ENCODE measurements around the gene ATP1B1. TPM values are rescaled to one million over a fixed set of nuclear protein-coding genes. Genes with fewer than 3 reads are reported as not detected.
"Not testable (repeated sequence)": the region's sequence is repeated elsewhere in the genome, so short reads cannot be mapped to it uniquely, and the experiment has no call there.

Gene ATP1B1
- total RNA-seq, 1 donor from 2014 or later = 77.3 TPM

DNA sequence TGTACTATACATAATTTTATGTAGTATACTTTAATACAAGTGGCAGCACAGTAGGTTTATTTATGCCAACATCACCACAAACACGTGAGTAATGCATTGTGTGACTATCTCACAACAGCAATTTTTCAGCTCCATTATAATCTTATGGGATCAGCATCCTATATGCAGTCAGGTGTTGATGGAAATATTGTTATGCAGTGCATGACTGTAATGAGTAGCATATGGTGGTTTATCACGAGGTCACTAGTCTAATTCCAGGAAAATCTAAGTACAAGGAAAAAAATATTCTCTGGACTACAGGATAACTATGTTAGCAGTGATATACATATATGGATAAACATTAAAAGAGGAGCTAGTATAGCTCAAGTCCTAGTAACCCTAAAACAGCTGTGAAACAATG lies 69.0 kb downstream of the ATP1B1 start:
- TF ChIP-seq, protein P1, sequence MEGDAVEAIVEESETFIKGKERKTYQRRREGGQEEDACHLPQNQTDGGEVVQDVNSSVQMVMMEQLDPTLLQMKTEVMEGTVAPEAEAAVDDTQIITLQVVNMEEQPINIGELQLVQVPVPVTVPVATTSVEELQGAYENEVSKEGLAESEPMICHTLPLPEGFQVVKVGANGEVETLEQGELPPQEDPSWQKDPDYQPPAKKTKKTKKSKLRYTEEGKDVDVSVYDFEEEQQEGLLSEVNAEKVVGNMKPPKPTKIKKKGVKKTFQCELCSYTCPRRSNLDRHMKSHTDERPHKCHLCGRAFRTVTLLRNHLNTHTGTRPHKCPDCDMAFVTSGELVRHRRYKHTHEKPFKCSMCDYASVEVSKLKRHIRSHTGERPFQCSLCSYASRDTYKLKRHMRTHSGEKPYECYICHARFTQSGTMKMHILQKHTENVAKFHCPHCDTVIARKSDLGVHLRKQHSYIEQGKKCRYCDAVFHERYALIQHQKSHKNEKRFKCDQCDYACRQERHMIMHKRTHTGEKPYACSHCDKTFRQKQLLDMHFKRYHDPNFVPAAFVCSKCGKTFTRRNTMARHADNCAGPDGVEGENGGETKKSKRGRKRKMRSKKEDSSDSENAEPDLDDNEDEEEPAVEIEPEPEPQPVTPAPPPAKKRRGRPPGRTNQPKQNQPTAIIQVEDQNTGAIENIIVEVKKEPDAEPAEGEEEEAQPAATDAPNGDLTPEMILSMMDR (IDR thresholded peaks at IDR 0.05; ENCODE audit: insufficient read depth, low read length, poor library complexity, severe bottlenecking) = no peak
- no peak for DNase-seq (ENCODE audit: low read depth)
- Histone ChIP-seq H3K27me3 (ENCODE audit: control insufficient read depth, insufficient read depth, low read length) (no peaks in the 10 kb centered on the region), H3K4me3 (ENCODE audit: low read depth, low read length) (no peak overlapping the region), H3K36me3 (ENCODE audit: control insufficient read depth, insufficient read depth, low read length) (no peaks in the 10 kb centered on the region)

GRCh38 chr1:169179431-169179830 lies 72.9 kb downstream of the ATP1B1 start:
- not testable (repeated sequence) for DNase-seq (ENCODE audit: low read depth); H3K4me3 ChIP-seq (ENCODE audit: low read depth, low read length); H3K36me3 ChIP-seq (ENCODE audit: control insufficient read depth, insufficient read depth, low read length); H3K27me3 ChIP-seq (ENCODE audit: control insufficient read depth, insufficient read depth, low read length)

- H3K36me3 ChIP-seq (ENCODE audit: control insufficient read depth, insufficient read depth, low read length) = no peaks in the 10 kb centered on the region
- no peaks in the 10 kb centered on the region for H3K27me3 ChIP-seq (ENCODE audit: control insufficient read depth, insufficient read depth, low read length)
- DNase-seq (ENCODE audit: low read depth) = no peak
- no peak overlapping the region for H3K4me3 ChIP-seq (ENCODE audit: low read depth, low read length)
- TF ChIP-seq, protein P1 (IDR thresholded peaks at IDR 0.05; ENCODE audit: insufficient read depth, low read length, poor library complexity, severe bottlenecking) = no peak
These were observed 73.7 kb downstream of the ATP1B1 start for GRCh38 chr1:169180174-169180573.
